ENCODE results near the gene PRSS8.
A peak's percentile ranks its signal among the peaks of the same experiment; 100 is the strongest.

PRSS8 gene

GRCh38 chr16:31111881-31112466 is 23.6 kb downstream of the PRSS8 start:
- POLR2A ChIA-PET, result interaction anchor here (2.8 kb wide), 1 partner anchor 68 kb away, joined by 13 read pairs; the partner anchor contains the start of gene FUS
- no peak for DNase-seq (ENCODE audit: extremely low spot score)
- CTCF ChIA-PET, result interaction anchor here (0.8 to 2.5 kb wide), 6 partner anchors 11 to 127 kb away, joined by 3 to 10 read pairs (median 4); partner anchors contain the start of gene HSD3B7
- TF ChIP-seq, protein P1, sequence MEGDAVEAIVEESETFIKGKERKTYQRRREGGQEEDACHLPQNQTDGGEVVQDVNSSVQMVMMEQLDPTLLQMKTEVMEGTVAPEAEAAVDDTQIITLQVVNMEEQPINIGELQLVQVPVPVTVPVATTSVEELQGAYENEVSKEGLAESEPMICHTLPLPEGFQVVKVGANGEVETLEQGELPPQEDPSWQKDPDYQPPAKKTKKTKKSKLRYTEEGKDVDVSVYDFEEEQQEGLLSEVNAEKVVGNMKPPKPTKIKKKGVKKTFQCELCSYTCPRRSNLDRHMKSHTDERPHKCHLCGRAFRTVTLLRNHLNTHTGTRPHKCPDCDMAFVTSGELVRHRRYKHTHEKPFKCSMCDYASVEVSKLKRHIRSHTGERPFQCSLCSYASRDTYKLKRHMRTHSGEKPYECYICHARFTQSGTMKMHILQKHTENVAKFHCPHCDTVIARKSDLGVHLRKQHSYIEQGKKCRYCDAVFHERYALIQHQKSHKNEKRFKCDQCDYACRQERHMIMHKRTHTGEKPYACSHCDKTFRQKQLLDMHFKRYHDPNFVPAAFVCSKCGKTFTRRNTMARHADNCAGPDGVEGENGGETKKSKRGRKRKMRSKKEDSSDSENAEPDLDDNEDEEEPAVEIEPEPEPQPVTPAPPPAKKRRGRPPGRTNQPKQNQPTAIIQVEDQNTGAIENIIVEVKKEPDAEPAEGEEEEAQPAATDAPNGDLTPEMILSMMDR (IDR thresholded peaks at IDR 0.05; ENCODE audit: control extremely low read depth, extremely low read depth, low read depth, missing control alignments), result no peak

GRCh38 chr16:31110106-31111034 is 25.2 kb downstream of the PRSS8 start:
- no peak for DNase-seq (ENCODE audit: extremely low spot score)
- TF ChIP-seq, protein P1 (IDR thresholded peaks at IDR 0.05; ENCODE audit: control extremely low read depth, extremely low read depth, low read depth, missing control alignments), result no peak
- POLR2A ChIA-PET, result no interaction called here
- CTCF ChIA-PET, result interaction anchor here (0.6 to 2.5 kb wide), 2 partner anchors 10 to 32 kb away, joined by 3 to 7 read pairs; no protein-coding TSS in a partner anchor

DNA sequence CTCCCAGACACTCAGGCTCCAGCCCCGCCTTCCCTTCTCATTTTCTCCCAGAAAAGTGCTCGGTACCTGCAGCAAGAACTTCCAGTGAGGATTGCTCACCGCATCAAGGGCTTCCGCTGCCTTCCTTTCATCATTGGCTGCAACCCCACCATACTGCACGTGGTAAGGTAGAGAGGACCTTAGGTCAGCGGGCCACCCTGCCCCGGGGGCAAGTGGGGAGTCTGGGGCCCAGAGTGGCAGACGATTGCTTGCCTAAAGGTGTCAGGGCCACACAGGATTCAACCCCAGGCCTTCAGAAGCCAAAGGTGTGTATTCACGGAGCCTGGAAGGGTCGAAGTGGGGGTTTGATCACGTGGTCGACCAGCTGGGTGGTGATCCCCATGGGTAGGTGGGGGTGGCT is 25.9 kb downstream of the PRSS8 start:
- no peak for DNase-seq (ENCODE audit: extremely low spot score)
- CTCF ChIA-PET, result interaction anchor here (0.6 to 2.5 kb wide), 2 partner anchors 9 to 33 kb away, joined by 3 to 7 read pairs; no protein-coding TSS in a partner anchor
- TF ChIP-seq, protein P1 (IDR thresholded peaks at IDR 0.05; ENCODE audit: control extremely low read depth, extremely low read depth, low read depth, missing control alignments), result no peak
- POLR2A ChIA-PET, result no interaction called here

GRCh38 chr16:31108794-31109558 is 26.6 kb downstream of the PRSS8 start:
- no peak for DNase-seq (ENCODE audit: extremely low spot score)
- POLR2A ChIA-PET, result no interaction called here
- TF ChIP-seq, protein P1 (IDR thresholded peaks at IDR 0.05; ENCODE audit: control extremely low read depth, extremely low read depth, low read depth, missing control alignments), result no peak
- CTCF ChIA-PET, result no interaction called here

DNA sequence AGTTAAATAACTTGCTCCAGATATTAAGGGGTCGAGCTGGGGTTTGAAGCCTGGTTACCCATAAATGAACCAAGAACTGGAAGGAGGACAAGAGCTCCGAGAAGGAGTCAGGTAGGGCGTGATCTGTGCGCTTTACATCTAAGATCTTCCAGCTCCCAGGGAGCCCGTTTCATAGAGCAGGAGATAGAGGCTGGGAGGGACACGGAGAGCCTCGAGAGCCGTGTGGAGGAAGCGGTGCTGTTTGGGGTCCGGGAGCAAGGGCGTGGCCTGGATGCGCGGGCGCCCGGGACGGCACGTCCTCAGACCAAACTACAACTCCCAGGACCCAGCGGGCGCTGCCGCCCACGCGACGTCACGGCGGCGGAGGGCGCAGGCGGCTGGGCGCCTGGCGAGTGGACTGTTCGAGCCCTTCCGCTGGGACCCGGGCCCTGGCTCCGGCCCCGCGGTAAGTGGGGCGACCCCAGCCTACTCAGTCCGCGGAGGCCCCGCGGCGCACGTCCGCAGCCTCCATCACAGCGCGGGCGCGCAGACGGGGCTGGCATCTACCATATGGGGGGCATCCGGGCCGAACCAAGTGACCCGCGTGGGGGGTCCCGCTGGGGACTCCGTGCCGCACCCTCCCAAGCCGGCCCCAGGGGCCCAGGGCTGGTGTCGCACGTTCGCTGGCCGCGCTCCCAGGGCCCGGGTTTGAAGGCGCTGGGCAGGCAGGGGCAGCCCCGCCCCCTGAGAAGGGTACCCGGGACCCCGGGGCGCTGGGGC is 27.3 kb downstream of the PRSS8 start, which contains the start of gene BCKDK:
TSS of gene BCKDK (plus strand) at position 352 of the 759 bp plus-strand sequence. CDS start 838 bp downstream, outside the sequence.
- CTCF ChIA-PET, result interaction anchor here (0.6 to 1.7 kb wide), 2 partner anchors 13 to 62 kb away, joined by 3 to 4 read pairs; no protein-coding TSS in a partner anchor
- POLR2A ChIA-PET, result no interaction called here
- TF ChIP-seq, protein P1 (IDR thresholded peaks at IDR 0.05; ENCODE audit: control extremely low read depth, extremely low read depth, low read depth, missing control alignments), result no peak
- peak; percentile 93 for DNase-seq (ENCODE audit: extremely low spot score)
